ENCODE measurements around the gene ZC3H13. TPM values are rescaled to one million over a fixed set of nuclear protein-coding genes. Genes with fewer than 3 reads are reported as not detected.

The ZC3H13 gene
- total and polyA plus RNA-seq, 2 of the 4 experiments (the other 2 are of a cell fraction) = 7.7 to 10.8 TPM

- peaks cover 31% of the 10 kb centered on the region for H3K27me3 ChIP-seq (ENCODE audit: control insufficient read depth, insufficient read depth, low read length)
- H3K79me1 ChIP-seq (ENCODE audit: low read depth in 1 of 2, low read length in 2 of 2) = no peaks in the 10 kb centered on the region
- no peak overlapping the region for H3K27ac ChIP-seq (ENCODE audit: insufficient read depth, low read length)
- H3K4me2 ChIP-seq (ENCODE audit: low read depth, low read length) = no peak overlapping the region
- no peak overlapping the region for H2AFZ ChIP-seq (replicated peaks; ENCODE audit: low read length, poor library complexity)
- H3K4me3 ChIP-seq (ENCODE audit: insufficient read depth, low read depth, low read length) = no peak overlapping the region
- H3K14ac ChIP-seq (replicated peaks; ENCODE audit: low read depth, low read length) = no peak overlapping the region
- H3K56ac ChIP-seq (ENCODE audit: extremely low read depth, insufficient read depth, low read length) = no peak overlapping the region
- H3K9ac ChIP-seq (ENCODE audit: low read depth, low read length) = no peak overlapping the region
- in situ Hi-C loops (cut with MboI; ENCODE audit: low sequenced_read_pairs) = no loop called here
- no peak overlapping the region for H4K91ac ChIP-seq (ENCODE audit: insufficient read depth, low read depth, low read length)
- ChIA-PET POLR2A (ENCODE audit: unreplicated experiment) (no interaction called here), CTCF (no interaction called here)
- TF ChIP-seq FOS (IDR thresholded peaks at IDR 0.05; ENCODE audit: low read depth, low read length) (no peak), POLR2A (IDR thresholded peaks at IDR 0.05; ENCODE audit: low read depth, low read length) (no peak), RFX5 (IDR thresholded peaks at IDR 0.05; ENCODE audit: low read depth, low read length) (no peak), MAZ (IDR thresholded peaks at IDR 0.05; ENCODE audit: borderline replicate concordance, low read depth, low read length) (no peak), SMC3 (IDR thresholded peaks at IDR 0.05; ENCODE audit: low read depth, low read length) (no peak), CEBPB (IDR thresholded peaks at IDR 0.05; ENCODE audit: low read depth, low read length) (no peak), CTCF (conservative IDR thresholded peaks at IDR 0.05; ENCODE audit: low read depth, low read length) (no peak), RAD21 (IDR thresholded peaks at IDR 0.05; ENCODE audit: low read length) (no peak), CHD1 (IDR thresholded peaks at IDR 0.05; ENCODE audit: low read depth, low read length) (no peak), MXI1 (IDR thresholded peaks at IDR 0.05; ENCODE audit: borderline replicate concordance, low read depth, low read length) (no peak), ELK1 (IDR thresholded peaks at IDR 0.05; ENCODE audit: borderline replicate concordance, low read depth, low read length) (no peak)
- ATAC-seq (ENCODE audit: low read depth) (no peak), DNase-seq (no peak)
- no peak overlapping the region for H4K5ac ChIP-seq (ENCODE audit: low read depth, low read length)
- BruUV-seq (replicated peaks) = no TSS peak
- H2AK5ac ChIP-seq (ENCODE audit: low read depth, low read length) = no peak overlapping the region
- no peak overlapping the region for H2BK15ac ChIP-seq (ENCODE audit: low read depth, low read length)
- intact Hi-C loops (cut with micrococcal nuclease) = no loop called here
- H3K23ac ChIP-seq (ENCODE audit: low read depth, low read length) = no peak overlapping the region
- no CpG with 5 or more reads among the region's 2 CpGs for WGBS, 2 experiments (ENCODE audit: extremely low coverage in 2 of 2, insufficient read length in 1 of 2)
- no peak overlapping the region for H2BK5ac ChIP-seq (ENCODE audit: low read depth, low read length, poor library complexity, severe bottlenecking)
- H2BK20ac ChIP-seq (ENCODE audit: low read depth, low read length) = no peak overlapping the region
- no peaks in the 10 kb centered on the region for H4K20me1 ChIP-seq (ENCODE audit: insufficient read depth, low read length)
- dilution Hi-C loops (cut with HindIII; ENCODE audit: low sequenced_read_pairs, unreplicated experiment) = no loop called here
- H3K9me1 ChIP-seq (ENCODE audit: insufficient read depth, low read length) = no peaks in the 10 kb centered on the region
- H3K9me3 ChIP-seq (ENCODE audit: control insufficient read depth, insufficient read depth, low read length) = no peaks in the 10 kb centered on the region
- H3K4me1 ChIP-seq (ENCODE audit: control insufficient read depth, insufficient read depth, low read length) = no peaks in the 10 kb centered on the region
- no peaks in the 10 kb centered on the region for H3K36me3 ChIP-seq (ENCODE audit: control insufficient read depth, insufficient read depth, low read length)
- H3K4ac ChIP-seq (ENCODE audit: low read depth, low read length) = no peak overlapping the region
- no peak overlapping the region for H4K8ac ChIP-seq (ENCODE audit: low read depth in 2 of 2, low read length in 2 of 2)
- no peak overlapping the region for H3K18ac ChIP-seq (ENCODE audit: low read depth, low read length)
- H2BK120ac ChIP-seq (ENCODE audit: low read depth, low read length) = no peak overlapping the region
- no peak overlapping the region for H2AK9ac ChIP-seq (replicated peaks; ENCODE audit: low read depth, low read length, poor library complexity)
Measured at GRCh38 chr13:45940061-45940460, 112.5 kb downstream of the ZC3H13 start.

Measured in IMR-90 (cell line).